ENCODE data around the gene KCNJ1.

Gene KCNJ1

DNA sequence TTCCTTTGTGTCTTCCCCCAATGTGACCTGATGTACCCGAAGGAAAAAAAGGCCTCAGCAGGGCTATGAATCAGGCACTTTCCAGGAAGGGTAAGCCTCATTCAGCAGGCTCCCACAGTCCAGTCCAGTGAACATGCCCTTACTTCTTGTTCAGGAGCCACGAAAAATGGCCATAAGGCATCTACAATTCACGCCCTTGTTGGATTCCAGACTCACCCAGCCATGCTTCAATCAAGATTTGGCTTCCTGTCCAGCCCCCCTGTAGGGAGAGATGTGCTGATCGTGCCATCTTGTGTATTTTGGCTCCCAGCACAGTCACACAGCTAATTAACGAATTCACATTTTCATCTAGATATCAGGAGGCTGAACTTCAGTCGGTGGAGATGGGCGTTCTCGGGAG lies 14.1 kb upstream of the KCNJ1 start:
- DNase-seq: no peak

DNA sequence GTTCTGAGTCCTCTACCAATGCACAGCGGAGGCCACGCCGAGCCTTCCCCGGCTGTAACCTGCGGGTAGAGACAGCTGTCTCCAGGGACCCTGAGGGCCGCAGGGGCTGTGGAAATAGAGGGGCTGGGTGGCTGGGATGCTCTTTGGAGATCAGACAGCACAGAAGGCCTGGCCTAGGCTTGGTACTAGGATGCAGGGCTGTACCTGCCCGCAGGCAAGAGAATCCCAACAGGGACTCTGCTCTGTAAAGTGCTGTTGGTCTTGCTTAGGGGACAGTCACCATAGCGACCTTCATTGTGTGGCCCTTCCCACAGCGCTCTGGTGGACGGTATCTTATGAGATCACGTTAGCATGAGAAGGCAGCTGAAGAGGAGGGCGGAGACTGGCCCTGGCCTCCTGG lies 12.7 kb upstream of the KCNJ1 start:
- no peak for DNase-seq

DNA sequence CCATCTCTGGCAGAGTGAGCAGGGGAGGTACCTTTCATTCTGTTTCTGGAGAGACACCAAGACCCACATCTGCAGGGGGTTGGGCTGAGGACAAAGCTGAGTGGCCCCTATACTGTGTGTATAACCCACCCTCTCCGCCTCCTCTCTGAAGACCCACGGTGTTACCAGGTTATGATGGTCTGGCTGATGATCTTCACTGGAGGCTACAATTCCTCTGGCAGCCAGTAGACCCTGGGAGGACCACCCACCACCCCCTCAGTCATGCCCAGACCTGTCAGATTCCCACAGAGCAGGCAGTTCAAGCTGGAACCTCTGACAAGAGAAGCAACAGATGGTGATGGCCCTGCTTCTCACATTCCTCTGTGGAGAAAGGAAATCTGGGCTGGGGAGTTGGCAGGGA lies 11.4 kb upstream of the KCNJ1 start:
- DNase-seq: no peak

DNA sequence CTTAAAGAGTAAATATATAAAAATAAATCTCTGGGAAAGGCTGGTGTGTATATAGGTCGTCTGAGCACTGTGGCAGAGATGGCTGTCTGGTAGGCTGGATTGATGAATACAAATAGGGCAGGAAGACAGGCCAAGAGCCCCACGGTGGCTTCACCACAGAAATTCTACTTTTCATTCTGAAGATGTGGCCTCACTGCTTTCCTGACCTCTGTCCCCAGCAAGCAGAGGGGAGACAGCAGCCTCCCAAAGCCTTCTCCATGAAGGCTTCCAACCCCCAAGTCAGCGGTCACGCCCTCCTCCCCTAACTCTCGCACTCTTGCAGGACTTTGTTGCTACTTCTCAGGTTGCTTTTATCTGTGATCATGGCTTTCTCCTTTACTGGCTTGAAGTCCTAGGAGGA lies 10.6 kb upstream of the KCNJ1 start:
- no peak for DNase-seq

DNA sequence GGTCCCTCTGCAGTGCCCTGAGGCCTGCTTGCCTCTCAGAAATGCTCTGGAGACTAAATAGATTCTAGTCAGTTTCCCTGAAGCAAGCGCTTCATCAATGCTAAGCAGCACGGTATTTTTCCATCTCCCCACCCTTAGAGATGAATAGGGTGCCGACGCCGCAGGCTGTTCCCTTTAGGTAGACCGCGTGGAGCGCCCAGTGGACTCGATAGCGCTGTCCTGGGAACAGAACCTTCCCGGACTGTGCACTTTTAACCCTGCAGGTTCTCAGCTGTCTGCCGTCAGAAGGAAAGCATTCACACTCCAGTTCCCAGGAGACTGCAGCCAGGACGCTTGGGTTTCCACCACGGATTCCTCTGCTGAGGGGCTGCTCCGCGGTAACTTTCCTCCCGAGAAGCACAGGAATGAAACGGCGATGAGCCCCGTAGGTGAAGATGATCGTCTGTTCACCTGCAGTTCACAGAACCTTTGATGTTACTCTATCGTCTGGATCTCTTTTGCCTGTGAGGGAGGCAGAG lies 9.1 kb upstream of the KCNJ1 start:
- DNase-seq: no peak

DNA sequence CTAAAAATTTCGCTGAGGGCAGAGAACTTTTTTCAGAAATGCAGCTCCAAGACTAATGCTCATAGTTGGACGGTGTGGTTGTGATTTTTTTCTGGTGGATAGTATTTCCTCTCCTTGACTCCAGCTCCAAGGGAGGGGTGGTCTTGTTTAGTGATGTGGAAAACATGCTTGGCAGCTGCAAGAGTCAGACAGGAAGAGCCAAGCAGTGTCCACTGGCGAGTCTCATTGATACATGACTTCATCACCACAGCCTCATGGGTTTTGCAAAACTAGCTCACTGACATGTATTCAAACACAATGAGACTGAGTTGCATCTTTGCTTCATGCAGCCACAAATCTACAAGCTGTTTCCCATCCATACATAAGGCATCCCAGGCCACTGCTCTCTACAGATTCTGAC lies 7.3 kb upstream of the KCNJ1 start:
- no peak for DNase-seq

DNA sequence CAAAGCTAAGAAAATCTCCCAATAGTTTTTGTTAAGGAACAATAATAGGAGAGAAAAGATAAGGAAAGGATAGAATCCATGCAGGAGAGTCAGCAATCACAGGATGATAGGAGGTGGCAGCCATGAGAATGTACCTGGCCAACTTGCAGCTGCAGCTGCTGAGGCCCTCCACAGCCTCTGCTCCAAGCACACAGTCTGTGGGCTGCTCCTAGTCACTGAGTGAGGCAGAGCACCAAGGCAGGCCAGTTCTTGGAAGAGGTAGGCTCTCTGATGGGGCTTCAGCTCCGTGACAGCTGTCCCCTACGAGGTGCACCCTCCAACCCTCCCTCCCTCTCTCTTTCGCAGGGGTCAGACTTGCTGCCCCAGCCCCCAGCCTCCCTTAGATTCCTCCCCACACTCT lies 5.5 kb upstream of the KCNJ1 start:
- DNase-seq: no peak

DNA sequence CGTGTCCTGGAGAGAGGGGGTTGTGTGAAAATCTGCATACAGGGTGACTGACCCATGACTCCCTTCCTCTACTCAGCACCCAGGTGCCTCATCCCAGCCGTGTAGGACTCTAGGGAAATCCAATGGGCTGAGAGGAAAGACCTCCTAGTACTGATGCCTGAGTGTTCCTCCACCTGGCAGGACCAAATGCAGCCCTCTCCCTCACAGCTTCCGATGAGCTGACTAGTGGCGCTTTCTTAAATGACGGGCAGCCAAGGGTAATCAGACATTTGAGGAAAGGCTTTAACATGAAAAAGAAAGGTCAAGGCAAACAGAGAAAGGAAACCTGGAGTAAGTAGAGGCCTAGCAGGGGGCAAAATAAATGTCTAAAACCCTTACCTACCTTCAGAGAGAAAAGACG lies 5.0 kb upstream of the KCNJ1 start:
- DNase-seq: no peak

DNA sequence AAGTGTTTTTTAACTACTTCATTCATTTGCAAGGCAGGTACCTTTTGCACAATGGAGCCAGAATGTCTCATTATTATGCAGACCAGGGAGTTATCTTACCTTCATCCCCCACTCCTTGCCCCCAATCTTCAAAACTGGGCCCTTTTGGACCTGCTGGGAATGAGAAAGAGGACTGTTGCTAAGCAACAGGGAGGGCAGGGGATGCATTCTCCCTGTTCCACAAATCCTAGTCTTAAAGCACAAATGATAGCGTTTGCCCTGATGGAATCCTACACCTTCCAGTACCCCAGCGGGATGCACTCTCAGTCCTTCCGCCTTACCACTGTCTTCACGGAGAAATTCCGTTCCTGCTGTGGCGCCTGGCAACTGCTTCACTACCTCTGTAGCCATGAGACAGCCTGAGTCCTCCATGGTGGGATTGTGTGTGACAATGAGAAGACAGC lies 4.1 kb upstream of the KCNJ1 start:
- DNase-seq: no peak

DNA sequence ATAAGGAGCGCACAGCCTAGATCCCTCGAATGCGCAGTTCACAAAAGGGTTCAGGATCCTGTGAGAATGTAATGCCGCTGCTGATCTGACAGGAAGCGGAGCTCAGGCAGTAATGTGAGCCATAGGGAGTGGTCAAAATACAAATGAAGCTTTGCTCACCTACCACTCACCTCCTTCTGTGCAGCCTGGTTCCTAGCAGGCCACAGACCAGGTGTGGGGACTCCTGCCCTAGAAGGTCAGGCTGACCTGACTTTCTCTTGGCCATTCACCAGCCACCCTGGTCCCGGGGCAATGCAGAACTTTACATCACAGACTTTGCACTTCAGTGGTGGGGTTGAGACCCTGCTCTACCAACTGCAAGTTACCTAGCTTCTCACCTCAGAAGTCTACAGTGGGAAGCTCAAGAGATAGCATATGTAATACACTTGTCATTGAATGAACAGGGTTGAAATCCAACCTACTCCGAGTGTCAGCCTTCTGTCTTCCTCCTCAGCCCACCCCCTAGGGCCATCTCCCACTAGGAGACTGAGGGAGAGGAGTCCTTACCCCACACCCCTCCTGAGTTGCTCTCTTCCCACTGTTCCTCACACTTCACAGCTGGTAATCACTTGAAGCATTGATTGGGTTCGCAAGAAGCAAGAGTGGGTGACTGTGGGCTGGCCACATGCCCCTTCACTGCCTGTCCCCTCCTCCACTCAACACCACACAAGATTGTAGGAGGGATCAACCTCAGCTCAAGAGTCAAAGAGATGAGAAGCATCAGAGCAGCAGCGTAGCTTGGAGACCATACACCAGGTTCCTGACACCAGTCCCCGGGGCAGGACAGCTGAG lies 2.0 kb upstream of the KCNJ1 start:
- no peak for DNase-seq

DNA sequence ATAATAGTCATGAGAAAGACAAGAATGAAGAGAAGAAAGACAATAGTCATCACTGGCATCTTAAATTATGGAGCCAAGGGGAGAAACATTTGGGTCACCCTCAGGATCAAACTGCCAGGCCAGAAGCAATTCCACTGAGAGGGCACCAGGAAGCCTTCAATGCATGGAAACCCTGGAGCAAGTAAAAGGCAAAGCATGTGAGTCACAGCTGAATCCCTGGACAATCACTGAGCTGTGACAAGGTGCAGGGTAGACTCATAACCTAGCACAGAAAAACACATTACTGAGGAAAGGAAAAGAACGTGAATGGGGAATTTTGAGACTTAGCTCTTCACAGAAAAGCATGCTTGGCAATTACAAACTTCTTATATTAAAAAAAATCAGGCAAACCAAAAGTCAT lies 1.6 kb downstream of the KCNJ1 start:
- no peak for DNase-seq

DNA sequence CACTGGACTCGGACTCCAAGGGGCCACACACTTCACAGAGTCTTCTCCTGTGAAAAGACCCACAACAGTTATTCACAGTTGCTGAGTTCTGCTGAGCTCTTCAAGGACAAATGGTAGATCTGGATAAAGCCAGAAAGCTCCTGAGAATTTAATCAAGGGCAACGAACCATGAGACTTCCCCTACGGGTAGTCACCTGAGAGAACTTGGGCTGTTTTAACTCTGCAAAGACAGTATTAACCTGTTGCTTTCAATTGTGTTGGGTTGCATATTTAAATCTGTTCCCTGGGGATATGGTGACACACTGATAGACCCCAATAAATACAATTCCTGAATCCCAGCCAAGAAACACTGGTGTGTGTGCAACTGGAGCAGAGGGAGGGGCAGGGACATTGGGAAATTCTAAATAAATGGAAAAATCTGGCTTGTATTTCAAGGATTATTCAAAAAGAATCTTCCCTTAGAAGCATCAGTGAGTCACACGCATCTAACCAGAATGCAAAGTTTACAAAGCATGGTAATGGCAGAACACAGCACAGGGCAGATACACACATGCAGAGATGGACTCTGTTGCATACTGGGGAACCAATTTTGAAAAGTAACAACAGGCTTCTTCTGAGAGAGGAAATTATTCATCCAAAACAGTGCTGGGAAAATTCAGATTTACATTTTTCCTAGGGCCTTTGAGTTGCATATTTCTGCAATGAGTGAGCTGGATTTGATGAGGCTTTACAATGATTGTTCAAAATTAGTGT lies 4.0 kb downstream of the KCNJ1 start:
- no peak for DNase-seq

DNA sequence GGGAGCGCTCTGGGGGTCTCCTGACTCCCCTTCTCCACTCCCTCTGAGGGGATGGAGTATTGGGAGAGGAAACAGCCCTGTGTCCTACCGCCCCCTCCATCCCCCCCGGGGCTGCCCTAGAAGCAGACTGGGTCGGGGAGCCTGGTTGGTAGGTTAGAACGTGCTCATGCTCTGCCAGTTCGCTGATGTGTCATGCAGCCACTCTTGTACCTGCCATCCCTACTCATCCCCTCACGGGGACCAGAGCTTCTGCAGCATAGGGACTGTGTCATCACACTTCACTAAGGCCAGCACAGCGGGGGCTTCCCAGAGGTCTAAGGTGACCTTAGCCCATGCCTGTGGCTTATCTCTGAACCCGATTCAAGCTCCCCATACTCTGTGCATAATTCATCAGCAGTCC lies 4.7 kb downstream of the KCNJ1 start:
- no peak for DNase-seq

DNA sequence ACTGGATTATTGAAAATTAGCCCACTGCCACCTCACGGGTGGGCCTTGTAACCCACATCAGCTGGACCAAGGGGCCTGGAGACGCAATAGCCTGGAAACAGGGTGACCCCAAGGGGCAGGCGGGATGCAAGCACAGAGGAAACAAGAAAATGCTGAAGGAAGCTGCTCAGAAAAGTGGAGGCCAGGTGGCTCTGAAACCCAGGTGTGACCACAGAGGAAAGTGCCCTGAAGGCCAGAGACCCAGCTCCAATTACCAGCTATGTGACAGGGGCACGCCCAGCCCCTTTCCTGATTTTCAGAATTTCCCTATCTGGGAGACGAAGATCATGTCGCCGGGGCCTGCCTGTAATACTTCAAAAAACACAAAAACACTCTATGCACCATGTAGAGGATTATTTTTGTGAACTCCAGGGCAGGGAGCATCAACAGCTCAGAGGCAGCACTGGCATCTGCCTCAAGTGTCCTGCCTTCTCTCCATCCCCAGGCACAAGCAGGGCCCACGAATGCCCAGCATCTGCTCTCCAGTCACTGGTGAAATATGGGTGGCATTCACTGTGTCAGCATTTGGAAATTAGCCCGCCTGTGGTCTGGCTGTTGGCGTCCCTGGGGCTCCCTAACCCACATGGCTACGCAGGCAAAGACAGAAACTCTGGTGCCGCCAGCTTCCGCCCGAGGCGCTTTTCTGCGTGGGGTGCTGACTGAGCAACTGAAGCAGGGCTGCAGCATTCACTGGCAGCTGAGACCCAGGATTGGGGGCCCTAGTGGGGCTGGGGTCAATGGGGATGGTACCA lies 6.3 kb downstream of the KCNJ1 start:
- DNase-seq: no peak

DNA sequence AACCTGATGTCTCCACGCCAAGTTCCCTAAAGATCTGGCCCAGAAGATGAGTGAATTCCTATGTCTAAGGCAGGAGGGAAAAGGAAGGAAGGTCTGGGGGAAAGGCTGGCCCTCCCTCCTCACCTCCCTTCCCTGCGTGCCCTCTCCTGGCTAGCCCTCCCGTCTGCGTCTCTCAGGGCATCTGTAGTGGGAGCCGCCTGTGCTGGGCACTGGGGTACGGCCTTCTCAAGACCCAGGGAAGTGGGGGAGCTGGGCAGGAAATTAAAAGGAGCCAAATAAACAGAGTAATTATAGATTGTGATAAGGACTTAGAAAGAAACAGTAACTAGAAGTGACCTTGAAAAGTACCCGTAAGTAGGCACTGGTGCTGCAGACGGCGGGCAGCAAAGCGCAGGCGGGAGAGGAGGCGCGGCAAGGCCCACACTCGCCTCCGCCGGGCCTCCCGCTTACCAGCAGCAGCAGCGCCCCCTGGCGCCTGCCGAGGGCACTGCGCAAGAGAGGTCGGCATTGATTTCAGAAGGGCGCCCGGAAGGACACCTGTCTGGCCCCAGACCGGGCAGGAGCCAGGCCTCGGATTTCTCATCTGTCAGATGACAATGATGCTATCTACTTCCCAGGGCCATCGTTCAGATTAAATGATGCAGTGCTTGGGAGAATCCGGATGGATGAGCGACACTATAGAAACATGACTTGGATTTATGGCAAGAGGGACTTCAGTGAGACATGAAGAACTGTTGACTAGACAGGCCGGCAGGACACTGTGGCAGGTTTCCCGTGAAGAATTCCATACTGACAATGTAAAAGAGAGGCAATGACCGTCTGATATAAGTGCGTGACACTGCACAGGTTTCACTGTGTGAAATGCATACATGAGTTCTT lies 7.3 kb downstream of the KCNJ1 start:
- peak; percentile 58 for DNase-seq

DNA sequence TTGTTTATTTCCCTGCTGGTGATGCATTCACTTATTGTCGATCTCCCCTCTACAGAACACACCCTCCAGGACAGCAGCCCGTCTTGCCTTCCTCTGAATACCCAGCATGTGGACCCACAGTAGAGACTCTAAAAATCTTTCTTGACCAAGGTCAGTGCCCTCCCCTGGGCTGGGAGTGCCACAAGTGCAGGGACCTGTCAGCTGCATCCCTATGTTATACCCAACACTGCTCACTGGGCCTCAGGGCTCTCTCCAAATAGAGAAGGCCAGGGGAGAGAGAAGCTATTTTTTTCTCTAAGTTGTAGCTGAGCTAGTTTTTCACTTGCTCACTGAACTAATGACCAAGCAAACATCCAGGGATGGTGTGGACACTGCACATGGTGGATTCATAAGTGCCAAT lies 9.8 kb downstream of the KCNJ1 start:
- no peak for DNase-seq

DNA sequence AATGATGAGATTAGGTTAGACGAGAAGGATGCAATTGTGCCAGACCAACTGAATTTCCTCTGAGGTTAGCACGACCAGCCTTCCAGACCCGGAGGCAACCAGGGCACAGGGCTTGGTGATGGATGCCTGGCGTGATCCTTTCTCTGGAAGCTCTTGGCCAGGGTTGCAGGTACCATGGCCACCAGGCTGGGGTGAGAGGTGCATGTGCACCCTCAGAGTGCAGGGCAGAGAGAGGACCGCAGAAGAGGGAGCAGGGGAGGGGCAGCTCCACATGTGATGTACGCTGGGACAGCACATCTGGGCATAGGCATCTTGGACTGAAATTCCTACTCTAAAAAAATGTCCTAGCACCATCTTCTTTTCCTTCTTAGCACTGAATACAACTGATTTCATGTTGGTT lies 10.9 kb downstream of the KCNJ1 start:
- DNase-seq: no peak

DNA sequence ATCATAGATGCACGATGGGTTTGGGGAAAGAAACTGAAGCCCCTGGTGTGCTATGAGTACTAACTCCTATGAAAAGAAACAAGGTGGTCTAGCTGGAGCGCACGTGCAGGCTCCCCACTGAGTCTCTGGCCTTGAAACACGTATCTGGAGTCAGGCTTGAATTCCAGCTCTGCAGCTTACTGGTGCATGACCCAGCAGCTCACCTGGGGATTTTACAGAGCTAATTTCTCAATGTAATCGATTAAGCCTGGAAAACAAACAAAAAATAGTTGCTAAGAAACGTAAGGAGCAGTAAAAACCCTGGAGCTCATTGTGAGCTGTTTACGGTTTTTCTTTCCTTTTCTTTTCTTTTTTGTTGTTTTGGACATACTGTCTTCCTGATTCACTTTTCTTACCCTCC lies 12.3 kb downstream of the KCNJ1 start:
- no peak for DNase-seq

DNA sequence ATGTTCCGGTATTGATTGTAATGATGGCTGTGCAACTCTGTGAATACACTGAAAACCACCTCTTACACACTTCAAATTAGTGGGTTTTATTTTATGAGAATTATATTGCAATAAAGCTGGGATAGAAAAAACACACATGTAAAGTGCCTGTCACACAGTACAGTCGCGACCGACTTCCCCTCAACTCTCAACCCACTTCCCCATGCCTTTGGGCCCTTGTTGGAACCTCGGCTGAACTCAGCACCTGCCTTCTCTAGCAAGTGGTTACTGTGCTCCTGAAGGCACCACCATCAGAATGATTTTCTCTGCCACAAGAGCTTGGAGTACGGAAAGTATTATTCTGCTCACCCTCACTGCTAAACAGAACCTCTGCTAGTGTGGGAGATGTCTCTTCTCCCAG lies 13.5 kb downstream of the KCNJ1 start:
- DNase-seq: no peak

DNA sequence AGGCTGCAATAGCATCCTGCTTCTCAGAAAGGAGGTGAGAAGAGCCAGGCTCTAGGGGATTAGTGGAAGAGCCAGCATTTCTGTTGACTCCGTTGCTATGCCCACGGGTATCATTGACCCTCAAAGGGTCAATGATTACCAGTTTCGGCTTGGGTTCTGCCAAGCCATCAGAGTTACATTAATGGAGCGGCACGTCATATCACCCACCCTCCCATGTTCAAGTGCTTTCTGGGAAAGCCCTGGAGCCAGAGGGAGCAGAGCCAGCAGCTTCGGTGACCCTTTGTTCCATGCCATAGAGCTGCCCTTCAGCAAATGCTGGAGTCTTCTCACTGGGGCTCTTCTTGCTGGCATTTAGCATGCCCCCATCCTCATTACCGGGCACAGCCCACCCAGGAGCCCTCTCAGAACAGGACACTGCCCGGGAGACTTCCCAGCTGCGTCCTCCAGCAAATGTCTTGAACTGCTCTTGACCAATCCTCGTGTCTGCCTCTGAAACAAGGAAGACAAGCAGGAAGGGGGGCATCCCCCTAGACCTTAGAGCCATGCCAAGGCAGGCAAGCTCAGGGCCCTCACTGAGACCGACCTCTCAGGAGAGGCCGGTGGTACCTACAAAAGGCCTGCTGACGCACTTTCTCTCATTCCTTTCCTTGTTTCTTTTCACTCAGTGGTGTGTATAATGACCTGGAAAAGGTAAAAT lies 14.6 kb downstream of the KCNJ1 start:
- DNase-seq: no peak

DNA sequence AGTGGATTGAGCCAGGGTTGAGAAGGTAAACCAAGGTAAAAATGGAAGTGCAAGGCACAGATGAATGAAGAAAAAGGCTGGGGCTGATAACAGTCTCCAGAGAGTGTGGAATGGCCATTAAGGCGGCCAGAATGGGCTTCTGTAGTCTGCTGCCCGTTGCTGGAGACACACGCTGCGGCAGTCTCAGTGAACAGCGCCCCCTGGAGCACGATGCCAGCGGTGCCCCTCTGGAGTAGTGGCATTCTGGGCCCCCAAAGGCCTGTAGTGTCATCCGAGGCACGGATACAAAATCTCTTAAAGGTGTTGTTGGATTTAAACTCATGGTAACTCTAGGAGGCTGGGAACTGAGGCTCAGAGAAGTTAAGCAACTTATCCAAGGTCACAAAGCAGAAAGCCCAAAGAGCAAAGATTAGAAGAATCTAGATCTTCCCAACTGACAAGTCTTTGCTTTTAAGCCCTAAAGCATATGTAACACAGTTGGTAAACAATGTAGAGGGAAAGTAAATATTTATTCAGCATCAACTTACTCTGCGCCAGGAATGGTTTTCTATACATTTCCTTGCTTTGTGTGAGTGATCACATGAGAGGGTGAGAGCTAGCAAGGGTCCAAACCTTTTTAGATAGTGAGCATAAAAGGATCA lies 18.2 kb downstream of the KCNJ1 start:
- DNase-seq: peak; percentile 7 to 11

Data from SHP77 (cell line).